GM23338 (cell line): ENCODE results near the gene KIF18B.

Experiments
- EZH2 ChIP-seq: fragments of 200-600 bp; sonication (generic); IDR thresholded peaks from one replicate; pipeline ENCODE4 v1.8.0; 2017; ENCODE audit warnings: antibody characterized with exemption, mild to moderate bottlenecking, low read depth; ENCODE audit not compliant: unreplicated experiment
- EZH2phosphoT487 ChIP-seq: fragments of 200-600 bp; sonication (generic); IDR thresholded peaks from one replicate; pipeline ENCODE4 v1.8.1; 2018; ENCODE audit warnings: antibody characterized with exemption; ENCODE audit not compliant: unreplicated experiment
- POLR2AphosphoS5 ChIP-seq: IDR thresholded peaks from 2 replicates; pipeline ENCODE4 v1.6.1; 2016; ENCODE audit warnings: antibody characterized with exemption, low read depth
- TF ChIP-seq, protein P1 (sequence below), 2 experiments: fragments of 200-600 bp in 1 of 2; sonication (generic) in 1 of 2; conservative IDR thresholded peaks; 2 replicates each; pipeline versions ENCODE4 v1.5.1 to v1.6.1; 2016 to 2017; ENCODE audit warnings: antibody characterized with exemption in 2 of 2, low read depth in 2 of 2, mild to moderate bottlenecking in 2 of 2, moderate library complexity in 1 of 2
- TF ChIP-seq, protein P2 (sequence below): fragments of 250-450 bp; sonication (Bioruptor Pico); IDR thresholded peaks from 2 replicates; pipeline ENCODE4 v1.5.0; 2020; ENCODE audit warnings: mild to moderate bottlenecking, moderate library complexity

DNA sequence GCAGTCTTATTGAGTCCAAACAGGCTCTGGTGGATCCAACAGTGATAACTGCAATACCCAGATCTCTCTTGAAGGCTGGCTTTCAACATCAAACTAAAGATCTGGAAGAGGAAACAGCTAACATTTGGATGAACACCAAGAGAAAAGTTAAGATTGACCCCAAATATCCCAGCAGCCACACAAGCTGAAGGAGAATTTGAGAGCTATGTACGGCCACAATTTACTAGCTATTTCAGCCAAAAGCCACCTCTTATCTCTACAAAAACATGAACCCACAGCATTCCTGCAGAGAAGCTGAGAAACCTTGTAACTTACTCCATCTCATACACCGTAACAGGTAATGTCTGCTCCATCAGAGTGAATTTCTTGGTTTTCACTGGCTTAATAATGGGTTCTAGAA lies 62.6 kb downstream of the KIF18B start:
- TF ChIP-seq, protein P1, sequence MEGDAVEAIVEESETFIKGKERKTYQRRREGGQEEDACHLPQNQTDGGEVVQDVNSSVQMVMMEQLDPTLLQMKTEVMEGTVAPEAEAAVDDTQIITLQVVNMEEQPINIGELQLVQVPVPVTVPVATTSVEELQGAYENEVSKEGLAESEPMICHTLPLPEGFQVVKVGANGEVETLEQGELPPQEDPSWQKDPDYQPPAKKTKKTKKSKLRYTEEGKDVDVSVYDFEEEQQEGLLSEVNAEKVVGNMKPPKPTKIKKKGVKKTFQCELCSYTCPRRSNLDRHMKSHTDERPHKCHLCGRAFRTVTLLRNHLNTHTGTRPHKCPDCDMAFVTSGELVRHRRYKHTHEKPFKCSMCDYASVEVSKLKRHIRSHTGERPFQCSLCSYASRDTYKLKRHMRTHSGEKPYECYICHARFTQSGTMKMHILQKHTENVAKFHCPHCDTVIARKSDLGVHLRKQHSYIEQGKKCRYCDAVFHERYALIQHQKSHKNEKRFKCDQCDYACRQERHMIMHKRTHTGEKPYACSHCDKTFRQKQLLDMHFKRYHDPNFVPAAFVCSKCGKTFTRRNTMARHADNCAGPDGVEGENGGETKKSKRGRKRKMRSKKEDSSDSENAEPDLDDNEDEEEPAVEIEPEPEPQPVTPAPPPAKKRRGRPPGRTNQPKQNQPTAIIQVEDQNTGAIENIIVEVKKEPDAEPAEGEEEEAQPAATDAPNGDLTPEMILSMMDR (conservative IDR thresholded peaks at IDR 0.05; ENCODE audit: low read depth in 2 of 2), result no peak
- TF ChIP-seq EZH2phosphoT487 (no peak), POLR2AphosphoS5 (no peak), EZH2 (no peak)
- TF ChIP-seq, protein P2, sequence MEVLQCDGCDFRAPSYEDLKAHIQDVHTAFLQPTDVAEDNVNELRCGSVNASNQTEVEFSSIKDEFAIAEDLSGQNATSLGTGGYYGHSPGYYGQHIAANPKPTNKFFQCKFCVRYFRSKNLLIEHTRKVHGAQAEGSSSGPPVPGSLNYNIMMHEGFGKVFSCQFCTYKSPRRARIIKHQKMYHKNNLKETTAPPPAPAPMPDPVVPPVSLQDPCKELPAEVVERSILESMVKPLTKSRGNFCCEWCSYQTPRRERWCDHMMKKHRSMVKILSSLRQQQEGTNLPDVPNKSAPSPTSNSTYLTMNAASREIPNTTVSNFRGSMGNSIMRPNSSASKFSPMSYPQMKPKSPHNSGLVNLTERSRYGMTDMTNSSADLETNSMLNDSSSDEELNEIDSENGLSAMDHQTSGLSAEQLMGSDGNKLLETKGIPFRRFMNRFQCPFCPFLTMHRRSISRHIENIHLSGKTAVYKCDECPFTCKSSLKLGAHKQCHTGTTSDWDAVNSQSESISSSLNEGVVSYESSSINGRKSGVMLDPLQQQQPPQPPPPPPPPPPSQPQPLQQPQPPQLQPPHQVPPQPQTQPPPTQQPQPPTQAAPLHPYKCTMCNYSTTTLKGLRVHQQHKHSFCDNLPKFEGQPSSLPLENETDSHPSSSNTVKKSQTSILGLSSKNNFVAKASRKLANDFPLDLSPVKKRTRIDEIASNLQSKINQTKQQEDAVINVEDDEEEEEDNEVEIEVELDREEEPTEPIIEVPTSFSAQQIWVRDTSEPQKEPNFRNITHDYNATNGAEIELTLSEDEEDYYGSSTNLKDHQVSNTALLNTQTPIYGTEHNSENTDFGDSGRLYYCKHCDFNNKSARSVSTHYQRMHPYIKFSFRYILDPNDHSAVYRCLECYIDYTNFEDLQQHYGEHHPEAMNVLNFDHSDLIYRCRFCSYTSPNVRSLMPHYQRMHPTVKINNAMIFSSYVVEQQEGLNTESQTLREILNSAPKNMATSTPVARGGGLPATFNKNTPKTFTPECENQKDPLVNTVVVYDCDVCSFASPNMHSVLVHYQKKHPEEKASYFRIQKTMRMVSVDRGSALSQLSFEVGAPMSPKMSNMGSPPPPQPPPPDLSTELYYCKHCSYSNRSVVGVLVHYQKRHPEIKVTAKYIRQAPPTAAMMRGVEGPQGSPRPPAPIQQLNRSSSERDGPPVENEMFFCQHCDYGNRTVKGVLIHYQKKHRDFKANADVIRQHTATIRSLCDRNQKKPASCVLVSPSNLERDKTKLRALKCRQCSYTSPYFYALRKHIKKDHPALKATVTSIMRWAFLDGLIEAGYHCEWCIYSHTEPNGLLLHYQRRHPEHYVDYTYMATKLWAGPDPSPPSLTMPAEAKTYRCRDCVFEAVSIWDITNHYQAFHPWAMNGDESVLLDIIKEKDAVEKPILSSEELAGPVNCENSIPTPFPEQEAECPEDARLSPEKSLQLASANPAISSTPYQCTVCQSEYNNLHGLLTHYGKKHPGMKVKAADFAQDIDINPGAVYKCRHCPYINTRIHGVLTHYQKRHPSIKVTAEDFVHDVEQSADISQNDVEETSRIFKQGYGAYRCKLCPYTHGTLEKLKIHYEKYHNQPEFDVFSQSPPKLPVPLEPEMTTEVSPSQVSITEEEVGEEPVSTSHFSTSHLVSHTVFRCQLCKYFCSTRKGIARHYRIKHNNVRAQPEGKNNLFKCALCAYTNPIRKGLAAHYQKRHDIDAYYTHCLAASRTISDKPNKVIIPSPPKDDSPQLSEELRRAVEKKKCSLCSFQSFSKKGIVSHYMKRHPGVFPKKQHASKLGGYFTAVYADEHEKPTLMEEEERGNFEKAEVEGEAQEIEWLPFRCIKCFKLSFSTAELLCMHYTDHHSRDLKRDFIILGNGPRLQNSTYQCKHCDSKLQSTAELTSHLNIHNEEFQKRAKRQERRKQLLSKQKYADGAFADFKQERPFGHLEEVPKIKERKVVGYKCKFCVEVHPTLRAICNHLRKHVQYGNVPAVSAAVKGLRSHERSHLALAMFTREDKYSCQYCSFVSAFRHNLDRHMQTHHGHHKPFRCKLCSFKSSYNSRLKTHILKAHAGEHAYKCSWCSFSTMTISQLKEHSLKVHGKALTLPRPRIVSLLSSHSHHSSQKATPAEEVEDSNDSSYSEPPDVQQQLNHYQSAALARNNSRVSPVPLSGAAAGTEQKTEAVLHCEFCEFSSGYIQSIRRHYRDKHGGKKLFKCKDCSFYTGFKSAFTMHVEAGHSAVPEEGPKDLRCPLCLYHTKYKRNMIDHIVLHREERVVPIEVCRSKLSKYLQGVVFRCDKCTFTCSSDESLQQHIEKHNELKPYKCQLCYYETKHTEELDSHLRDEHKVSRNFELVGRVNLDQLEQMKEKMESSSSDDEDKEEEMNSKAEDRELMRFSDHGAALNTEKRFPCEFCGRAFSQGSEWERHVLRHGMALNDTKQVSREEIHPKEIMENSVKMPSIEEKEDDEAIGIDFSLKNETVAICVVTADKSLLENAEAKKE (CRISPR knock-in tag), result no peak
